Gastrocnemius medialis (tissue), 4 donors: ENCODE data around the gene EFEMP2.

Experiments used
- CTCF ChIP-seq, 5 experiments: fragments of 450-650 bp in 3 of 5; fragments of 200-600 bp in 2 of 5; sonication (generic) in 2 of 5; IDR thresholded peaks in 4 of 5; conservative IDR thresholded peaks in 1 of 5; 1 replicate in 4 of 5; 2 replicates in 1 of 5; pipeline ENCODE4 v1.5.1; 2016 to 2019; ENCODE audit warnings: antibody characterized with exemption in 5 of 5, mild to moderate bottlenecking in 3 of 5, moderate library complexity in 3 of 5
- POLR2A ChIP-seq, 2 donors: fragments of 450-650 bp; IDR thresholded peaks; one replicate each; pipeline ENCODE4 v1.6.1; 2017; ENCODE audit warnings: antibody characterized with exemption in 2 of 2, mild to moderate bottlenecking in 2 of 2, moderate library complexity in 2 of 2

- no peak for TF ChIP-seq CTCF (IDR thresholded peaks at IDR 0.05 in 4 of 5, conservative IDR thresholded peaks at IDR 0.05 in 1 of 5)
- no peak for TF ChIP-seq POLR2A (IDR thresholded peaks at IDR 0.05)
Measured at GRCh38 chr11:65859812-65860277, 12.8 kb downstream of the EFEMP2 start.
